Testis (tissue), 3 donors: ENCODE data around the gene GAGE10. TPM values are rescaled to one million over a fixed set of nuclear protein-coding genes. Genes with fewer than 3 reads are reported as not detected.

Experiments
- DNase-seq: peaks from one replicate; pipeline ENCODE4 v3.0.0-alpha.2; 2019
- H3K27ac ChIP-seq, 2 donors: fragments of 200-600 bp; sonication (generic); one replicate each; pipeline ENCODE4 v1.5.1; 2019
- H3K27me3 ChIP-seq: fragments of 200-600 bp; sonication (generic); one replicate; pipeline ENCODE4 v1.5.1; 2019
- H3K36me3 ChIP-seq: fragments of 200-600 bp; sonication (generic); one replicate; pipeline ENCODE4 v1.5.1; 2017; ENCODE audit warnings: low read depth; ENCODE audit errors: missing control alignments
- H3K4me1 ChIP-seq: fragments of 200-600 bp; sonication (generic); one replicate; pipeline ENCODE4 v1.5.1; 2019
- H3K4me3 ChIP-seq, 2 donors: fragments of 200-600 bp; sonication (generic); one replicate each; pipeline ENCODE4 v1.5.1; 2017 to 2019
- H3K9me3 ChIP-seq: fragments of 200-600 bp; sonication (generic); one replicate; pipeline ENCODE4 v1.5.1; 2017
- POLR2A ChIP-seq: fragments of 450-650 bp; IDR thresholded peaks from one replicate; pipeline ENCODE4 v1.6.1; 2017; ENCODE audit warnings: antibody characterized with exemption, mild to moderate bottlenecking, moderate library complexity
- WGBS, 2 donors: methylation state at CpG; one replicate each; pipeline ENCODE4 v1.1.5; 2018; 5-methylcytosine and 5-hydroxymethylcytosine counted together
- intact Hi-C: fragments of 100-400 bp; cut with DNase I; formaldehyde crosslinking; loops from one replicate; pipeline ENCODE4 v1.15.1; 2023; ENCODE audit warnings: low total_unique reads
- polyA plus RNA-seq: library from polyadenylated mRNA; stranded (reverse); fragments of 350-450 nt; fragmentation: Illumina TruSeq; extraction: RNeasy Lipid Tissue Mini Kit (QIAGEN cat#74804); gene quantifications from one replicate; pipeline ENCODE4 v1.2.3, GENCODE V29; 2014; ENCODE audit warnings: low read depth, low replicate concordance; ENCODE audit not compliant: insufficient read depth
- total RNA-seq, 2 donors: library from RNA; depleted of rRNA; stranded (reverse); fragments of >200 nt; gene quantifications; one replicate each; pipeline ENCODE4 v1.2.3, GENCODE V29; 2016
- TF ChIP-seq, protein P1 (sequence below), 3 experiments: fragments of 450-650 bp in 2 of 3; fragments of 200-600 bp in 1 of 3; sonication (generic) in 1 of 3; IDR thresholded peaks; one replicate each; pipeline ENCODE4 v1.5.1; 2016 to 2019; ENCODE audit warnings: antibody characterized with exemption in 3 of 3, mild to moderate bottlenecking in 2 of 3, moderate library complexity in 1 of 3

Gene GAGE10
- total and polyA plus RNA-seq, 3 donors from 2014 or later: not detected

DNA sequence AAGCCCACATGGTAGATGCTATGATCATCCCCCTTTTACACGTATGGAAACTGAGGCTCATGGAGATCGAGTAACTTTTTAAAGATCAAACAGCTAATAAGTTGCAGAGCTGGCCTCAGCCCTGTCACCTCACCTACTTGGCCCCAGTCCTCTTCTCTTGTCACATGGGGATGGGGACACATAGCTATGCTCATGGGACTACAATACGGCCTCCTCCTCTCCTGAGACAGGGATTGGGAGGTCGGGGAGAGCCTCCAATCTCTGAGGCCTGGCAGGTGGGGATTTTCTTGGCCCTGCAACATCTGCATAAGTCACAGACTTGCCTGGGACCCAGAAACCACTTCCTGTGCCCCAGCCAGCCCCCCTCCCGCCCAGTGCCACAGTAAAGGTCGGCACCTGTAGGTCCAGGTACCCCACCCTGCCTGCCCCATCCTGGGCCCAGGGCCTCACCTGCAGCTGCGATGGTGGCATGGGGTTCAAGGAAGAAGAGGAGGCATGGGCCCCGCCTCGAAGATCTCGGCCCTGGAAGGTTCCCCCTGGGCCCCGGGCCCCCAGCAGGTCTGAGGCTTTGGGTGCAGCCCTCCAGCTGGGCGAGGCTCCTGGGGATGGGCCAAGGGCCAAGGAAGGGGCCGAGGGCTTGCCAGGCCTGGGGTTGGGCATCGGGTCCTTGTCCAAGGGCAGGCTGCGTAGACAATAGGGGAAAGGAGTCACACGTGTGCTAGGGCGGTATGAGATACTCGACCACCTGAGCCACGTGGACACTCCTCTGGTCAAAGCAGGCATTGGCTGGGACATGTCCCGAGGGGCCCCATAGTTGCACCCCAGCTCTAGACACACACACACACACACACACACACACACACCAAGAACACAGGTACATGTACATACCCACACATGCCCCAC, 45.3 kb upstream of the GAGE10 start:
- H3K4me3 ChIP-seq: no peak overlapping the region
- no peaks in the 10 kb centered on the region for H3K9me3 ChIP-seq
- H3K27me3 ChIP-seq: no peaks in the 10 kb centered on the region
- no peaks in the 10 kb centered on the region for H3K4me1 ChIP-seq
- WGBS, 2 donors: 82% methylated on average over 16 of the region's 20 CpGs; no CpG with 5 or more reads in 1 of the 2 donors
- H3K27ac ChIP-seq: no peak overlapping the region
- DNase-seq: no peak
- intact Hi-C loops: no loop called here
- no peak for TF ChIP-seq POLR2A
- TF ChIP-seq, protein P1, sequence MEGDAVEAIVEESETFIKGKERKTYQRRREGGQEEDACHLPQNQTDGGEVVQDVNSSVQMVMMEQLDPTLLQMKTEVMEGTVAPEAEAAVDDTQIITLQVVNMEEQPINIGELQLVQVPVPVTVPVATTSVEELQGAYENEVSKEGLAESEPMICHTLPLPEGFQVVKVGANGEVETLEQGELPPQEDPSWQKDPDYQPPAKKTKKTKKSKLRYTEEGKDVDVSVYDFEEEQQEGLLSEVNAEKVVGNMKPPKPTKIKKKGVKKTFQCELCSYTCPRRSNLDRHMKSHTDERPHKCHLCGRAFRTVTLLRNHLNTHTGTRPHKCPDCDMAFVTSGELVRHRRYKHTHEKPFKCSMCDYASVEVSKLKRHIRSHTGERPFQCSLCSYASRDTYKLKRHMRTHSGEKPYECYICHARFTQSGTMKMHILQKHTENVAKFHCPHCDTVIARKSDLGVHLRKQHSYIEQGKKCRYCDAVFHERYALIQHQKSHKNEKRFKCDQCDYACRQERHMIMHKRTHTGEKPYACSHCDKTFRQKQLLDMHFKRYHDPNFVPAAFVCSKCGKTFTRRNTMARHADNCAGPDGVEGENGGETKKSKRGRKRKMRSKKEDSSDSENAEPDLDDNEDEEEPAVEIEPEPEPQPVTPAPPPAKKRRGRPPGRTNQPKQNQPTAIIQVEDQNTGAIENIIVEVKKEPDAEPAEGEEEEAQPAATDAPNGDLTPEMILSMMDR (IDR thresholded peaks at IDR 0.05): no peak
- no peaks in the 10 kb centered on the region for H3K36me3 ChIP-seq

DNA sequence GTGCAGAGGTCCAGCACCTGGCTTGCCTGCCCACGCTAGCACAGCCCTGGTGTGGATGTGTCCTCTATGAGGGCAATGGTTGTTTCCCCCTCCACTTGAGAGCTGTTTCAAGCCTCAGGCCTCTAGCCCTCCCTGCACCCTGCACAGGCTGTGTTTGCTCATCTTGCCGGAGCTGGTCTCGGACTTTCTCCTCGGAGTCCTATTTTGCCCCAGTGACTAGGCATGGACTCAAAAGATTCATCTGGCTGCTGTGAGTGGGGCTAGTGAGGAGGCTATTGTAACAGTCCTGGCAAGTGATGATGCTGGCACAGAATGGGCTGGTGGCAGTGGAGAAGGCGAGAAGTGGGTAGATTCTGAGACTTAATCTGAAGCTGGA, 44.7 kb upstream of the GAGE10 start:
- Histone ChIP-seq H3K27ac (no peak overlapping the region), H3K4me1 (no peaks in the 10 kb centered on the region), H3K27me3 (no peaks in the 10 kb centered on the region), H3K9me3 (no peaks in the 10 kb centered on the region), H3K4me3 (no peak overlapping the region), H3K36me3 (no peaks in the 10 kb centered on the region)
- DNase-seq: no peak
- 71 to 89% methylated on average over 1 to 5 of the region's 5 CpGs for WGBS, 2 donors
- intact Hi-C loops: no loop called here
- TF ChIP-seq, protein P1 (IDR thresholded peaks at IDR 0.05): no peak
- TF ChIP-seq POLR2A: no peak

DNA sequence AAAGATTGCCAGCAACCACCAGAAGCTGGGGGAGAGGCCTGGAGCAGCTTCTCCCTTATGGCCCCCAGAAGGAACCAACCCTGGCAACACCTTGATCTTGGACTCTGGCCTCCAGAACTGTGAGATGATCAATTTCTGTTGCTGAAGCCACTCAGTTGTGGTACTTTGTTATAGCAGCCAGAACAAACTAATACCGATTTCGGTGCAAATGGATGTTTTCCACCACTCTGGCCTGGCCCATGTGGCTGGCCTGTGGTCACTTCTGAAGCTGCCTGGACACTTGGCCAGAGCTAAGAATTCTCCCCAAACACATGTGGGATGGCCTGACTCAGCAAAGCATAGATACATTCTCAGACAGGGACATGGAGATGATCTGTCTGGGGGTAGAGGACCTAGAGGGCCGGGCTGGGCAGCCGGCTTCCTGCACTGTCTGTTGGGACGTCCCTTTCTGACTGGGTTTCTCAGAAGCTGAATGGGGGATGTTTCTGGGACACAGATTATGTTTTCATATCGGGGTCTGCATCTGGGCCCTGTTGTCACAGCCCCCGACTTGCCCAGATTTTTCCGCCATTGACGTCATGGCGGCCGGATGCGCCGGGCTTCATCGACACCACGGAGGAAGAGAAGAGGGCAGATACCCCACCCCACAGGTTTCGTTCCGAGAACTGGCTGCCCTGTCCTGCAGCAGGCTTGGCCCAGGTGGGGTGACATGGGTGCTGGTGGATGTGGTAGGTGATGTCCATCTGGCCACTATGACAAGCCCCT, 43.0 kb upstream of the GAGE10 start:
- H3K27me3 ChIP-seq: no peaks in the 10 kb centered on the region
- H3K36me3 ChIP-seq: no peaks in the 10 kb centered on the region
- no peaks in the 10 kb centered on the region for H3K4me1 ChIP-seq
- no peak overlapping the region for H3K27ac ChIP-seq
- intact Hi-C loops: no loop called here
- H3K4me3 ChIP-seq: no peak overlapping the region
- WGBS, 2 donors: 97 to 100% methylated on average over 5 to 10 of the region's 17 CpGs
- TF ChIP-seq POLR2A: no peak
- TF ChIP-seq, protein P1 (IDR thresholded peaks at IDR 0.05): no peak
- no peak for DNase-seq
- no peaks in the 10 kb centered on the region for H3K9me3 ChIP-seq

DNA sequence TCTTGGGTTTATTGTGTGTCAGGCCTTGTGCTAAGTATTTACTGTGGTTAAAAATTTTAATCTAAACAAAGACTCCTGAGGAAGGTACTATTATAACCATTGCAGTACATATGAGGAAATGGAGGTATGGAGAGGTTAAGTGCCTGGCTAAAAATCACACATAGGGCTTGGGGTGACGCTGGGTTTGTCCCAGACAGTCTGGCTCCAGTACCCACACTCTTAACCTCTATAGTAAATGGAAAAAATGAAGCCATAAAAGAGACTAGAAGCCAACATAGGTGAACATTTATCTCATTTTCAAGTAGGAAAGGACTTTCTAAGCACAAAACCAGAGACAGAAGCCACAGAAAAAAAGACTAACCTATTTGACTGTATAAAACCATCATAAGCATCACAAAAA, 40.8 kb upstream of the GAGE10 start:
- intact Hi-C loops: no loop called here
- no peak overlapping the region for H3K27ac ChIP-seq
- no peaks in the 10 kb centered on the region for H3K9me3 ChIP-seq

More for the DNA sequence above, 40.8 kb upstream of the GAGE10 start:
- TF ChIP-seq, protein P1 (IDR thresholded peaks at IDR 0.05): no peak
- no peak for TF ChIP-seq POLR2A
- WGBS, 2 donors: 91 to 92% methylated on average over 1 of the region's 1 CpG
- Histone ChIP-seq H3K36me3 (no peaks in the 10 kb centered on the region), H3K4me1 (no peaks in the 10 kb centered on the region), H3K4me3 (no peak overlapping the region), H3K27me3 (no peaks in the 10 kb centered on the region)
- DNase-seq: no peak
